GM23248 (cell line): ENCODE data around the gene IQCF2.

Experiments used
- EZH2 ChIP-seq: fragments of 200-600 bp; sonication (generic); IDR thresholded peaks from 2 replicates; pipeline ENCODE4 v1.6.1; 2018; ENCODE audit warnings: antibody characterized with exemption, mild to moderate bottlenecking; ENCODE audit not compliant: insufficient read depth, poor library complexity, severe bottlenecking
- EZH2phosphoT487 ChIP-seq: fragments of 200-600 bp; sonication (generic); IDR thresholded peaks from 2 replicates; pipeline ENCODE4 v1.6.1; 2018; ENCODE audit warnings: antibody characterized with exemption, moderate library complexity, mild to moderate bottlenecking, low read depth; ENCODE audit not compliant: insufficient read depth

DNA sequence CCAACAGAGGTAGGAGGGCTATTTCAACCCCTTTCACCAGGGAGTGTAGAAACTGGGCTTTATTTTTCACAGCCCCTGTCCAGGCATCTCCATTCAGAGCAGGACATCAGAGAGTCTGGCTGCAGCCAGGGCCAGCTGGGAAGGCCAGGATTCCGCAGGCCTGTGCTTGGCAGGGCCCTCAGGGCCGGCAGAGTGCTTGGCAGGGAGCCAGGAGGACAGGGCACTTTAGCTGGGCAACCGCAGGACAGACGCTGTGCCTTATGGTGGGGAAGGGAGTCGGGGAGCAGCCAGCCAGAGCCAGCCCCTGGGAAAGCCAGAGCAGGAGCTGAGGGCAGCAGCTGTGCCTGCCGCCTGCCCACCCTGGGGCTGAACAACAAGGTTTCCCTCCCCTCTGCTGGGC is 47.9 kb upstream of the IQCF2 start:
- TF ChIP-seq EZH2 = no peak
- TF ChIP-seq EZH2phosphoT487 = no peak
